Spleen (tissue), 11 donors: ENCODE measurements around the gene TIMM17B. TPM values are rescaled to one million over a fixed set of nuclear protein-coding genes. Genes with fewer than 3 reads are reported as not detected.

Experiments
- DNase-seq: peaks from one replicate; pipeline ENCODE4 v3.0.0-alpha.2; 2020
- H3K27ac ChIP-seq, 8 donors: fragments of 200-600 bp; sonication (generic) in 7 of 8; 1 replicate in 4 of 8; 2 replicates in 4 of 8; pipeline versions ENCODE4 v1.5.0 to v1.8.0; 2016 to 2021; ENCODE audit warnings: inconsistent platforms in 4 of 8, mild to moderate bottlenecking in 4 of 8, moderate library complexity in 1 of 8
- H3K27me3 ChIP-seq, 7 donors: fragments of 200-600 bp; sonication (generic) in 6 of 7; replicated peaks in 1 of 7; 1 replicate in 4 of 7; 2 replicates in 3 of 7; pipeline versions ENCODE4 v1.5.0 to v1.8.0; 2016 to 2021; ENCODE audit warnings: inconsistent platforms in 3 of 7, mild to moderate bottlenecking in 1 of 7
- H3K36me3 ChIP-seq, 6 donors: fragments of 200-600 bp; sonication (generic) in 5 of 6; 1 replicate in 4 of 6; 2 replicates in 2 of 6; pipeline versions ENCODE4 v1.5.0 to v1.8.0; 2016 to 2021; ENCODE audit warnings: inconsistent platforms in 2 of 6
- H3K4me1 ChIP-seq, 6 donors: fragments of 200-600 bp; sonication (generic) in 5 of 6; 1 replicate in 3 of 6; 2 replicates in 3 of 6; pipeline versions ENCODE4 v1.5.0 to v1.8.0; 2016 to 2021; ENCODE audit warnings: inconsistent platforms in 3 of 6
- H3K4me3 ChIP-seq, 8 donors: fragments of 200-600 bp; sonication (generic) in 7 of 8; 1 replicate in 4 of 8; 2 replicates in 4 of 8; pipeline versions ENCODE4 v1.5.0 to v1.8.0; 2016 to 2021; ENCODE audit warnings: inconsistent platforms in 4 of 8, mild to moderate bottlenecking in 4 of 8, moderate library complexity in 2 of 8
- H3K9me3 ChIP-seq, 8 donors: fragments of 200-600 bp; sonication (generic) in 7 of 8; 1 replicate in 4 of 8; 2 replicates in 4 of 8; pipeline versions ENCODE4 v1.5.0 to v1.8.0; 2016 to 2021; ENCODE audit warnings: inconsistent platforms in 4 of 8
- POLR2A ChIP-seq, 3 donors: fragments of 450-650 bp; IDR thresholded peaks; one replicate each; pipeline ENCODE4 v1.5.1; 2017; ENCODE audit warnings: antibody characterized with exemption in 3 of 3, mild to moderate bottlenecking in 1 of 3
- POLR2AphosphoS5 ChIP-seq, 3 donors: sonication (generic); formaldehyde crosslinking; IDR thresholded peaks; one replicate each; pipeline ENCODE4 v1.5.1; 2017; ENCODE audit warnings: antibody characterized with exemption in 3 of 3
- WGBS, 5 donors: extraction: QIAGEN DNeasy Blood & Tissue Kit in 3 of 5; methylation state at CpG; one replicate each; pipeline versions ENCODE4 v1.1.5 to v1.1.7; 2013 to 2018; 5-methylcytosine and 5-hydroxymethylcytosine counted together
- intact Hi-C: fragments of 100-400 bp; cut with DNase I; formaldehyde crosslinking; loops from one replicate; pipeline ENCODE4 v1.15.0; 2023; ENCODE audit warnings: low total_unique reads
- polyA plus RNA-seq, 3 donors: library from polyadenylated mRNA; stranded (reverse); fragments of 200-250 nt; gene quantifications; one replicate each; pipeline ENCODE4 v1.2.1, GENCODE V29; 2013
- total RNA-seq, 7 donors: library from RNA; depleted of rRNA in 3 of 7; stranded (reverse); fragments of >200 nt in 3 of 7; fragmentation: NEBNext Ultra II Directional in 4 of 7; extraction: Animal tissue kit (Norgen Biotek cat#: 25700) in 4 of 7; gene quantifications; one replicate each; pipeline versions ENCODE4 v1.1.0 to v1.2.1, GENCODE V29; 2016 to 2021
- TF ChIP-seq, protein P1 (sequence below), 11 experiments: fragments of 200-600 bp in 7 of 11; fragments of 450-650 bp in 4 of 11; sonication (generic) in 4 of 11; IDR thresholded peaks in 8 of 11; conservative IDR thresholded peaks in 3 of 11; 1 replicate in 7 of 11; 2 replicates in 4 of 11; pipeline versions ENCODE4 v1.4.0 to v1.8.0; 2016 to 2021; ENCODE audit warnings: antibody characterized with exemption in 11 of 11, inconsistent platforms in 4 of 11, mild to moderate bottlenecking in 1 of 11
- donor health status: healthy with polysubstance abuse.
- donor health status: DM: no; HTN: no; CAD: no; lungs with moderate emphysema.
- donor health status: DM: no; HTN: no; CAD: no.
- donor health status: Bipolar disorder and iron deficiency.
- donor health status: healthy.
- donor health status: DM: no; HTN: no; CAD: no.
- donor health status: DM: yes; HTN: yes; CAD: no.

Gene TIMM17B
- total and polyA plus RNA-seq, 10 donors = 29.3 to 68.8 (median 39.5) TPM

DNA sequence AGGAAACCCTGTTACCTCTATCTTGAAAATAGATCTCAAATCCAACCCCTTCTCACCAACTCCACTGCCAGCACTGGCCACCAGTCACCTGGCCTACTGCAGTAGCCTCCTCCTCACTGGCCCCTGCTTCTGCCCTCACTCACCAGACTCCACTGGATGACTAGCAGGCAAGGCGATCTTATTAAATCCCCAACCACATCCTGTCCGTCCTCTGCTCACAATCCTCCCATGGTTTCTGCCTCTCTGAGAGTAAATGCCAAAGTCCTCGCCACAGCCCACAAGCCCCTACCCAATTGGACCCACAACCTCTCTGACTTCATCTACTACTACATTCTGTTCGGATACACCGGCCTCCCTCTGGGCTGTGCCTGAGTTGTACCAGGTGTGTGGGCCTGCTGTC is 26.7 kb upstream of the TIMM17B start:
- peaks cover 0 to 58% (median 21%) of the 10 kb centered on the region in 6 donors for H3K36me3 ChIP-seq
- no peak for DNase-seq
- intact Hi-C loops = no loop called here
- H3K4me3 ChIP-seq = no peak overlapping the region
- H3K27me3 ChIP-seq = no peaks in the 10 kb centered on the region
- peaks cover 0 to 63% (median 17%) of the 10 kb centered on the region in 6 donors for H3K4me1 ChIP-seq
- no peak for TF ChIP-seq POLR2A (IDR thresholded peaks at IDR 0.05)
- no peak for TF ChIP-seq POLR2AphosphoS5 (IDR thresholded peaks at IDR 0.05)
- TF ChIP-seq, protein P1, sequence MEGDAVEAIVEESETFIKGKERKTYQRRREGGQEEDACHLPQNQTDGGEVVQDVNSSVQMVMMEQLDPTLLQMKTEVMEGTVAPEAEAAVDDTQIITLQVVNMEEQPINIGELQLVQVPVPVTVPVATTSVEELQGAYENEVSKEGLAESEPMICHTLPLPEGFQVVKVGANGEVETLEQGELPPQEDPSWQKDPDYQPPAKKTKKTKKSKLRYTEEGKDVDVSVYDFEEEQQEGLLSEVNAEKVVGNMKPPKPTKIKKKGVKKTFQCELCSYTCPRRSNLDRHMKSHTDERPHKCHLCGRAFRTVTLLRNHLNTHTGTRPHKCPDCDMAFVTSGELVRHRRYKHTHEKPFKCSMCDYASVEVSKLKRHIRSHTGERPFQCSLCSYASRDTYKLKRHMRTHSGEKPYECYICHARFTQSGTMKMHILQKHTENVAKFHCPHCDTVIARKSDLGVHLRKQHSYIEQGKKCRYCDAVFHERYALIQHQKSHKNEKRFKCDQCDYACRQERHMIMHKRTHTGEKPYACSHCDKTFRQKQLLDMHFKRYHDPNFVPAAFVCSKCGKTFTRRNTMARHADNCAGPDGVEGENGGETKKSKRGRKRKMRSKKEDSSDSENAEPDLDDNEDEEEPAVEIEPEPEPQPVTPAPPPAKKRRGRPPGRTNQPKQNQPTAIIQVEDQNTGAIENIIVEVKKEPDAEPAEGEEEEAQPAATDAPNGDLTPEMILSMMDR (IDR thresholded peaks at IDR 0.05 in 8 of 11, conservative IDR thresholded peaks at IDR 0.05 in 3 of 11) = no peak
- H3K27ac ChIP-seq = peak overlapping the region in 2 of 8 donors; percentile 13 to 95
- H3K9me3 ChIP-seq = no peaks in the 10 kb centered on the region
- 81 to 90% (median 86%) methylated on average over 5 of the region's 5 CpGs for WGBS, 5 donors

DNA sequence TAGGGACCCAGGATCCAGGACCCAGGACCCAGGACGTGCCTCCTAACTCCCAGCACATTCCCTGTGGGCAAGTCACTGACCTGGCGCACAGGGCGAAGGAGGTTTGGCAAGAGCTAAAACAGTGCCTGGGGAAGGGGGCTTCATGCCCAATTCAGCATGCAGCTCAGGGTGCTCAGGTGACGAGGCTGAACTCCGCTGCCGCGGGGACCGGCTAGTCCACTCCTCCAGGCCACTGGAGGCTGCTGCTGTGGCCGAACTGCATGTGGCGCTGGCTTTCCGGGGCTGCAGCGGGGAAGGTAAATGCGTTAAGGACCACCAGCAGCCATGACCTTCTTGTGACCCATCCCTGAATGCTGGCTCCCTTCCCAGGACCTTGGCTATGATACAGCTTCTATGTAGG is 26.2 kb upstream of the TIMM17B start:
- no peak for DNase-seq
- H3K9me3 ChIP-seq = no peaks in the 10 kb centered on the region
- H3K4me1 ChIP-seq = peaks cover 0 to 59% (median 17%) of the 10 kb centered on the region in 6 donors
- no peaks in the 10 kb centered on the region for H3K27me3 ChIP-seq
- intact Hi-C loops = no loop called here
- H3K4me3 ChIP-seq = no peak overlapping the region
- TF ChIP-seq, protein P1 (IDR thresholded peaks at IDR 0.05 in 8 of 11, conservative IDR thresholded peaks at IDR 0.05 in 3 of 11) = no peak
- no peak for TF ChIP-seq POLR2A (IDR thresholded peaks at IDR 0.05)
- TF ChIP-seq POLR2AphosphoS5 (IDR thresholded peaks at IDR 0.05) = peak in 2 of 3 donors; percentile 25 to 40
- H3K27ac ChIP-seq = peak overlapping the region in 2 of 8 donors; percentile 13 to 95
- peaks cover 0 to 55% (median 21%) of the 10 kb centered on the region in 6 donors for H3K36me3 ChIP-seq
- 91 to 94% (median 93%) methylated on average over 12 to 13 of the region's 13 CpGs; no CpG with 5 or more reads in 1 of the 5 donors for WGBS, 5 donors

DNA sequence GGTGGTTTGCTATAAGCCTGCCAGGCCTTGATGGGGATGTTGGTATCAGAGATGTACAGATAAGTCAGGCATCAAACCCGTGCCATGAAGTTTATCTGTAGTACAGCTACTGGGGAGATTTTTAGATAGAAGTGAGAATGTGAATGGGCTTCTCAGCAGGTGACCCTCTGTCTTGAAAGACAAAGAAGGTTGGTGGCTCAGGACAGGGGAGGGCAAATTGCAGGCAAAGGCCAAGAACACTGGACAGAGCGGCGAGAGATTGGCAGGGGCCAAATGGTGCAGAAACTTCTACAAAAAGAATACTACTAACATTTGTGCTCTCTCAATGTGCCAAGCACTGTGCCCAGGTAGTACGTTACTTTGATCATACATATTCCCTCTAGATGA is 23.1 kb upstream of the TIMM17B start:
- 73 to 88% (median 83%) methylated on average over 4 of the region's 4 CpGs for WGBS, 5 donors
- TF ChIP-seq POLR2AphosphoS5 (IDR thresholded peaks at IDR 0.05) = no peak
- no peak for TF ChIP-seq POLR2A (IDR thresholded peaks at IDR 0.05)
- TF ChIP-seq, protein P1 (IDR thresholded peaks at IDR 0.05 in 8 of 11, conservative IDR thresholded peaks at IDR 0.05 in 3 of 11) = no peak
- peaks cover 0 to 53% (median 21%) of the 10 kb centered on the region in 6 donors for H3K36me3 ChIP-seq
- peak overlapping the region in 6 of 8 donors; percentile 87 to 95 (median 93) for H3K27ac ChIP-seq
- H3K27me3 ChIP-seq = no peaks in the 10 kb centered on the region
- H3K4me1 ChIP-seq = peaks cover 0 to 56% (median 30%) of the 10 kb centered on the region in 6 donors
- peak overlapping the region in 1 of 8 donors; percentile 91 for H3K4me3 ChIP-seq
- no peak for DNase-seq
- intact Hi-C loops = no loop called here
- no peaks in the 10 kb centered on the region for H3K9me3 ChIP-seq

GRCh38 chrX:48919947-48920717 is 22.6 kb upstream of the TIMM17B start:
- no peak for DNase-seq
- Histone ChIP-seq H3K4me1 (peaks cover 0 to 59% (median 35%) of the 10 kb centered on the region in 6 donors), H3K36me3 (peaks cover 0 to 53% (median 21%) of the 10 kb centered on the region in 6 donors), H3K27me3 (no peaks in the 10 kb centered on the region), H3K9me3 (no peaks in the 10 kb centered on the region), H3K4me3 (peak overlapping the region in 7 of 8 donors; percentile 55 to 91 (median 69)), H3K27ac (peak overlapping the region in 7 of 8 donors; percentile 82 to 95 (median 93))
- TF ChIP-seq, protein P1 (IDR thresholded peaks at IDR 0.05 in 8 of 11, conservative IDR thresholded peaks at IDR 0.05 in 3 of 11) = no peak
- peak in 1 of 3 donors; percentile 47 for TF ChIP-seq POLR2AphosphoS5 (IDR thresholded peaks at IDR 0.05)
- intact Hi-C loops = no loop called here
- 24 to 49% (median 34%) methylated on average over 7 to 8 of the region's 8 CpGs for WGBS, 5 donors
